ENCODE data around the gene C16orf95.
"Not testable (repeated sequence)": the region's sequence is repeated elsewhere in the genome, so short reads cannot be mapped to it uniquely, and the experiment has no call there.

C16orf95 gene

DNA sequence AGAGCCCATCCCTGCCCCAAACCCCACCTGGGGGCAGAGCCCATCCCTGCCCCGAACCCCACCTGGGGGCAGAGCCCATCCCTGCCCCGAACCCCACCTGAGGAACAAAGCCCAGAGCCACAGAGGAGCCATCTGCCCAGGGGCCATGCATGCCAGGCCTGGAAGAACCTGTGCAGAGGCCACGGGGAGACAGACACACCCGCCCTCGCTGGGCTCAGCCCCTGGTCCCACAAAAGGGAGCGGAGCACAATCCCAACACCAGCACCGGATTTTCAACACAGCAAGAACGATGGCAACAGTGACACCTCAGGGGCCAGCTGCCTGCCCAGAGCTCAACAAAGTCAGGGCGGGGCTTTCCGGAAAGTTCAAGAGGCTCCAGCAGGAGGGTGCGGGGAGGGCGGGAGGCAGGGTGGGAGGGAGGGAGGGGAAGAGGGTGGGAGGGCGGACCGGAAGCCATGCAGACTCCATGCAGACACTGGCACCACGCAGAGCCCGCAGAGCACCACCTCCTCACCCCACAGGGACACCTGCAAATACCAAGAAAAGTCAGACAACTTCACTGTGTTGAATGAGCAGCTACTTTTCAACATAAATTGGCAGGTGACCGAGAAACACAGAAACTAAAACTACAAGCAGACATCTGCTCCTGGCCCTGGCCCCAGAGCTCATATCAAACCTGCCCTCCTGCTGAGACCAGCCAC is 27.9 kb upstream of the C16orf95 start:
- TF ChIP-seq ZFX (IDR thresholded peaks at IDR 0.05; ENCODE audit: borderline replicate concordance) (no peak), CTCF (IDR thresholded peaks at IDR 0.05) (no peak)
- no peak overlapping the region for H3K27ac ChIP-seq

DNA sequence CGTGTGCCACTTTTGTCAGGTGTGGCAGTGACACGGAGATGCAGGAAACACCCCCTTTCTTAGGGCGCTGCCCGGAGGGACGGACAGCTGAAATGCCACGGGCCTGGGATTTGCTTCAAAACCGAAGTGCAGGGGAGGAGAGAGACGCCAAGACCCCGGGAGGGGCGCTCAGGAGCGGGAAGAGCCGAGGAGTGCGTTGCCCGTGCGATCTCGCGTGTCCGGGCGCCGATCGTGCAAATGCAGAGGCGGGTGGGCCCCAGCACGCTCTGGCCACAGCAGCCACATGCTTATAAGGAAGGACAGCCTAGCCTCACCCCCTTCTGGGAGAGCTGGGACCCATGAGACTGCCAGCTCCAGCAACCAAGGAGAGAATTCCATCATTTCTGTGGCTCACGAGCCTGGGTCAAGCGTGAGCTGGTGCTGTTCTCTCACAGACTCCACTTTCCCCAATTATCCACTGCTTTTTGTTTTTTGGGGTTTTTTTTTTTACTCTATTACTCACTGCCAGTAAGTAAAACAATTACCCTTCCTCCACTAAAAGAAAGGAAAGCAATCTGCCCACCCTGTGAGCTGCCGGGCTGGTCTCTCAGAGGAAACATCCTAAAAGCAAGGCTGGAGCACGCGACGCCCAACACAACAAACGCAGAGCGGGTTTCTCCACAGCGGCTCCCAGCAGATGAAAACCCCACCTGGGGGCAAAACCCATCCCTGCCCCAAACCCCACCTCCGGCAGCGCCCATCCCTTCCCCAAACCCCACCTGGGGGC is 27.2 kb upstream of the C16orf95 start:
- TF ChIP-seq CTCF (IDR thresholded peaks at IDR 0.05) (no peak), ZFX (IDR thresholded peaks at IDR 0.05; ENCODE audit: borderline replicate concordance) (no peak)
- H3K27ac ChIP-seq: no peak overlapping the region

DNA sequence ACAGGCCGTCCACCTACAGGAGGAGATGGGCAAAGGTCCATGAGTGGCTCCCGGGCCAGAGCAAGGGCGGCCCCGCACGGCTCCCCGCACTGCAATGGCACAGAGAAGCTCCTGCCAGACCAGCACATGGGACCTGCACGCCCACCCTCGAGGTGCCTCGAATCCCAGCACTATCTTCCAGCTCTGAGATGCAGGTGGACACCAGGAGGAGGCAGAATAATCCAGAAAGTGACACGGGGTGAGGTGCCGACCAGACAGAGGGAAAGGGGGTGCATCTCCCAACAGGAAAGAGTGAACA is 26.5 kb upstream of the C16orf95 start:
- TF ChIP-seq ZFX (IDR thresholded peaks at IDR 0.05; ENCODE audit: borderline replicate concordance): no peak
- no peak for TF ChIP-seq CTCF (IDR thresholded peaks at IDR 0.05)
- H3K27ac ChIP-seq: no peak overlapping the region

DNA sequence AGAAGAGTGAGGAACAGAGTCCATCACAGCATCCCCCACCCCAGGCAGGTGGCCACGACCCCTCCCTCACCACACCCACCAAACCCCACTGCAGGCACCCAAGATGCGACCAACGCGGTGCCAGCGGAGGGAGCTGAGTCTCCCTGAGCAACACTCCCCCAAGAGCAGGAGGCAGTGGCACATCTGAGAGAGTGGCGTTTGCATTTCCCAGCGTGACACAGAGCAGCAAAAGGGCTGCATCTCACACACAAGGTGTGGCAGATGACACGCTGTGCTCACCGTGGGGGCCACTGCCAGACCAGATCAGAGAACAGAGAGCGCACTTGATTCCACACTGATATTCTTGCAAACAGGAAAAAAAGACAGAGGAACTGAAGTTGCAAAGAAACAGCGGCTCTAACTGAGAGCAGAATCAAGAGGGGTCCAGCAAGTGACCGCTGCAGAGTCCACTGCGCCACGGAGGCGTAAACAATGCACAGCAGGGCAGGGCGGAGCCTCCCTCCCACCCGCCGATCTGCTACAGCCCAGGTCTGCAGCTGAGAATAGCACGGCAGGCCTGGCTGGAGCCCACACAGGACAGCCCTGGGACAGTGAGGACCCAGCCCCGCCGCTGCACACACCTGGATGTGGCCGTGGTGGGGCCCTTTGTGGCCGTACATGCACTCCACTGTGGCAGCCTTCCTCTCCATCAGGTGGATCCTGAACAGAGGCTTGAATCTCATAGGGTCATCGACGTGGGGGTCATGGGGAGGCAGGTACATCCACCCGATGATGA is 26.0 kb upstream of the C16orf95 start:
- no peak overlapping the region for H3K27ac ChIP-seq
- no peak for TF ChIP-seq ZFX (IDR thresholded peaks at IDR 0.05; ENCODE audit: borderline replicate concordance)

DNA sequence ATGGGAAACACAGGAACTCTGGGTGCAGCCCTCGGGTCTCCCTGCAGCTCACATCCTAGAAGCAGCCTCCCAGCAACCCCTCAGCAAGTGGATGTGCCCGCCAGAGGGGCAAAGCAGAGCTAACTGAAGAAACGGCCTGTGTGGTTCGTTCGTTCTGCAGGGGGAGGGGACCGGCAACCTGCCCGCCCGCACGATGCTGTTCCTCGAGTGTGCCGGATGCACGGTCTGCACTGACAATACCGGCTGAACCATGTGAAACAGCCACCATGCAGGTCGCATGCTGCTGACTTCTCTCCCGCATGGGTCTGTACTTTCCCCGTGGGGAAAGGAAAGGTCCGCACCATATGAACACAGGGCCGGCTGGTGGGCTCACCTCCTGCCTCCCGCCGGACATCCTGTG is 25.3 kb upstream of the C16orf95 start:
- TF ChIP-seq CTCF (IDR thresholded peaks at IDR 0.05): no peak
- TF ChIP-seq ZFX (IDR thresholded peaks at IDR 0.05; ENCODE audit: borderline replicate concordance): no peak

GRCh38 chr16:87340198-87340597 is 23.0 kb upstream of the C16orf95 start:
- H3K27ac ChIP-seq: no peak overlapping the region
- no peak for TF ChIP-seq ZFX (IDR thresholded peaks at IDR 0.05; ENCODE audit: borderline replicate concordance)
- no peak for TF ChIP-seq CTCF (IDR thresholded peaks at IDR 0.05)

More for the DNA sequence above, 25.3 kb upstream of the C16orf95 start:
- no peak overlapping the region for H3K27ac ChIP-seq

DNA sequence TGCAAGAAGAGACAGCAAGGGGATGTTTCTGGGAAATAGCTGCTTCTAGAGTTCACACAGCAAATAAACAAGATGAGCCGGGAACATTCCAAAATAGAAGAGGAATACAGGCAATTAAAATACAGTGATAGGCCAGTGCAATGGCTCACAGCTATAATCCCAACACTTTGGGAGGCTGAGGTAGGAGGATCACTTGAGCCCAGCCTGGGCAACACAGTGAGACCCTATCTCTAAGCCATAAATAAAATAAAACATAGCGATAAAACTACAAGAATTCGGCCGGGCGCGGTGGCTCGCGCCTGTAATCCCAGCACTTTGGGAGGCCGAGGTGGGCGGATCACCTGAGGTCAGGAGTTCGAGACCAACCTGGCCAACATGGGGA is 22.5 kb upstream of the C16orf95 start:
- not testable (repeated sequence) for H3K27ac ChIP-seq

GRCh38 chr16:87339086-87339723 is 22.0 kb upstream of the C16orf95 start:
- no peak overlapping the region for H3K27ac ChIP-seq
- TF ChIP-seq CTCF (IDR thresholded peaks at IDR 0.05) (no peak), ZFX (IDR thresholded peaks at IDR 0.05; ENCODE audit: borderline replicate concordance) (no peak)
